Stimulated activated CD8-positive, alpha-beta memory T cell treated with anti-CD3 and anti-CD28 coated beads, Interleukin-7, amount 100 ng/mL, for 1 hour (primary cell): Measurements from ENCODE around the gene GAS6.
"Not testable (repeated sequence)": the region's sequence is repeated elsewhere in the genome, so short reads cannot be mapped to it uniquely, and the experiment has no call there.

ENCODE experiments used
- DNase-seq, 2 donors: peaks; one replicate each; pipeline ENCODE4 v3.0.0-alpha.2; 2020; ENCODE audit warnings: low read depth in 2 of 2

The GAS6 gene

GRCh38 chr13:113806104-113806471 lies 57.8 kb downstream of the GAS6 start:
- no peak for DNase-seq

- DNase-seq = no peak
Measured at GRCh38 chr13:113805431-113806103, 58.3 kb downstream of the GAS6 start.

- no peak for DNase-seq
Measured at GRCh38 chr13:113804703-113805430, 59.0 kb downstream of the GAS6 start.

GRCh38 chr13:113804017-113804702 lies 59.7 kb downstream of the GAS6 start:
- DNase-seq = no peak

GRCh38 chr13:113803409-113804016 lies 60.4 kb downstream of the GAS6 start:
- DNase-seq = no peak

GRCh38 chr13:113802761-113803160 lies 61.1 kb downstream of the GAS6 start:
- DNase-seq = no peak

GRCh38 chr13:113802090-113802531 lies 61.8 kb downstream of the GAS6 start:
- DNase-seq = no peak

- no peak for DNase-seq
Measured at GRCh38 chr13:113801289-113801961, 62.5 kb downstream of the GAS6 start.

GRCh38 chr13:113800576-113800926 lies 63.3 kb downstream of the GAS6 start:
- DNase-seq = no peak

- no peak for DNase-seq
Measured at GRCh38 chr13:113798200-113798811, 65.6 kb downstream of the GAS6 start.

GRCh38 chr13:113796964-113797676 lies 66.8 kb downstream of the GAS6 start:
- DNase-seq = no peak

- DNase-seq = no peak
Measured at GRCh38 chr13:113796211-113796963, 67.5 kb downstream of the GAS6 start.

- DNase-seq = not testable (repeated sequence)
Measured at GRCh38 chr13:113795362-113795761, 68.5 kb downstream of the GAS6 start.

- DNase-seq = no peak
Measured at GRCh38 chr13:113794764-113795173, 69.1 kb downstream of the GAS6 start.

- DNase-seq = no peak
Measured at GRCh38 chr13:113794086-113794485, 69.8 kb downstream of the GAS6 start.

GRCh38 chr13:113793718-113794085 lies 70.2 kb downstream of the GAS6 start:
- DNase-seq = no peak

GRCh38 chr13:113792886-113793717 lies 70.8 kb downstream of the GAS6 start:
- no peak for DNase-seq

- DNase-seq = no peak
Measured at GRCh38 chr13:113792236-113792770, 71.6 kb downstream of the GAS6 start.

- DNase-seq = no peak
Measured at GRCh38 chr13:113791761-113792160, 72.1 kb downstream of the GAS6 start.
